Measurements from ENCODE around the gene JAKMIP3.
"Not testable (repeated sequence)": the region's sequence is repeated elsewhere in the genome, so short reads cannot be mapped to it uniquely, and the experiment has no call there.

The JAKMIP3 gene

DNA sequence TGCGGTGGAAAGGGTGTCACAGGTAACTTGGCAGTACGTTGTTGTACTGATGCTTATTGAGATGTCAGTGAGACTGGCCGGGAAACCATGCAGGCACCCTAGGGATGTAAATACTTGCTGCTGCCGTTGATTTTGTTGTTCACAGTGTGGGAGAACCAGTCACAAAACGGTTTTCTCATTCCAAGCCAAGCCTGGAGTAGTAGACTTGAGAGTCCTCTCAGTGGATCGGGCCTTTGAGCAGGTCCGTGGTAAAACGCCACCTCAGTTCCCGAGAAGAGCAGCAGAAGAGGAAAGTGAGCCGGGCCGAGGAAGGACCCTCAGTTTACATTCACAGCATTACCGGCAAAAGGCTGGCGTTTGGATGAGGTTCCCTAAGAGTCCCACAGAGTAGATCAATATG is 1.1 kb downstream of the JAKMIP3 start:
- DNase-seq = no peak

GRCh38 chr10:132068431-132069121 is 2.8 kb downstream of the JAKMIP3 start:
- DNase-seq = no peak

- DNase-seq = no peak
Observed at GRCh38 chr10:132069122-132069848, 3.5 kb downstream of the JAKMIP3 start.

DNA sequence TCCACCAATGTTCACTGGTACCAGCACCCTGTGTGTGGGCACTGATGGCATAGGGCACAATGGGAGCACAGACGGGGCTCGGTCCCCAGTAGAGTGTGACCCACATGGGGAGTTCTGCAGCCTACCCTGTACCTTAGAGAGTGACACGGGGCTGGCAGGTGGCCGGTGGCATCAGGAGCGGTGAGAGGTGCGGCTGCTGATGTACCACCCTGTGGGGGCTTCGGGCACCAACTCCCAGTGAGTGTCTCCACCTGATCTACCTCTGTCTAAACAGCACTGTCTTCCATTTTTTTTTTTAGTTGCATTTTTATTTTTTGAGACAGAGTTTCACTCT is 4.1 kb downstream of the JAKMIP3 start:
- DNase-seq = no peak

DNA sequence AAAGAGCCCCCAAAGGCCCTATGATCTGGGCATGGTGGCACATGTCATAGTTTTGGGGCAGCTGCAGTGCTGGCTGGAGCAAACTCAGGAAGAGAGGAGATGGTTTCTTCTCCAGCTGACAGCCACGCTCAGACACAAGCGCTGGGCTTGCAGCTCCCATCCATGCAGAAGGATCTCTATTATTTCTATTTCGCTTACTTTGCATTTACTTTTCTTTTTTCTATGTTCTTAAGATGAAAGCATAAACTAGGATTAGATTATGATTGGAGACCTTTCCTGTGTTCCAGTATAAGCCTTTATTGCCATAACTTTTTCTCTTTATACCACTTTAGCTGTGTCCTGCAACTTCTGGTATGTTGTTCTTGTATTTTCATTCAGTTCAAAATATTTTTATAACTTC is 5.0 kb downstream of the JAKMIP3 start:
- DNase-seq = no peak

- DNase-seq = no peak
Observed at GRCh38 chr10:132071667-132072066, 5.9 kb downstream of the JAKMIP3 start.

GRCh38 chr10:132075909-132076577 is 10.3 kb downstream of the JAKMIP3 start:
- no peak for DNase-seq

GRCh38 chr10:132076578-132077081 is 10.9 kb downstream of the JAKMIP3 start:
- DNase-seq = no peak

- DNase-seq = no peak
Observed at GRCh38 chr10:132077091-132077490, 11.3 kb downstream of the JAKMIP3 start.

DNA sequence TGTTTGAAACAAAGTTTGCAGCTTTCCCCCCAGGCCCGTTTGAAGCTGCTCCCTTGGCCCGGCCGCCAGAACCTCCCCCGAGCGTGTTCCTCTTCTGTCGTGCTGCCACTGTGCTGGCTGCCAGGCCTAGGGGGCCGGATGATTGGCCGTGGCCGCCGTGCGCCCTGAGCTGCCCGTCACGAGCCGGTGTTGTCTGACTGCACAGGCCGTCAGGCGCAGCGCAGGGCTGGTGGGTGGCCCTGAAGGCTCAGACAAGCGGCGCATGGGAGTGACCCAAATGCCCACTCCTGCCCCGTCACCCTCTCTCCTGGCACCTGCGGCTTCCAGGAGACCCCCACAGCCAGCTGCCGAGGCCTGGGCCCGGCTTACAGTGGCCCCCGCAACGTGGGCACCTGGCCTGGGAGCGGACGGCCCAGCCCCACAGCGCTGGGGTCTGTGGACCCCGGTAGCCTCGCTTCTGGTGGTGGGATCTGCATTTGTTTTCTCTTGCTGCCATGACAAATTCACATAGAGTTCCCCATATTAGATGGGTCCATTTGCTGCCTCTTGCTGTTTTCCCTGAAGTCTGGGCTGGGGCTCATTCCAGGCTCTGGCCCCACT is 13.1 kb downstream of the JAKMIP3 start:
- DNase-seq = no peak

DNA sequence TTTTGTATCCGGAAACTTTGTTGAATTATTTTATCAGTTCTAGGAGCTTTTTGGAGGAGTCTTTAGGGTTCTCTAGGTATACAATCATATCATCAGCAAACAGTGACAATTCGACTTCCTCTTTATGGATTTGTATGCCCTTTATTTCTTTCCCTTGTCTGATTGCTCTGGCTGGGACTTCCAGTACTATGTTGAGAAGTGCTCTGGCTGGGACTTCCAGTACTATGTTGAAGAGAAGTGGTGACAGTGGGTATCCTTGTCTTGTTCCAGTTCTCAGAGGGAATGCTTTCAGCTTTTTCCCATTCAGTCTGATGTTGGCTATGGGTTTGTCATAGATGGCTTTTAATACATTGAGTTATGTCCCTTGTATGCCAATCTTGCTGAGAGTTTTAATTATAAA is 18.6 kb downstream of the JAKMIP3 start:
- not testable (repeated sequence) for DNase-seq

DNA sequence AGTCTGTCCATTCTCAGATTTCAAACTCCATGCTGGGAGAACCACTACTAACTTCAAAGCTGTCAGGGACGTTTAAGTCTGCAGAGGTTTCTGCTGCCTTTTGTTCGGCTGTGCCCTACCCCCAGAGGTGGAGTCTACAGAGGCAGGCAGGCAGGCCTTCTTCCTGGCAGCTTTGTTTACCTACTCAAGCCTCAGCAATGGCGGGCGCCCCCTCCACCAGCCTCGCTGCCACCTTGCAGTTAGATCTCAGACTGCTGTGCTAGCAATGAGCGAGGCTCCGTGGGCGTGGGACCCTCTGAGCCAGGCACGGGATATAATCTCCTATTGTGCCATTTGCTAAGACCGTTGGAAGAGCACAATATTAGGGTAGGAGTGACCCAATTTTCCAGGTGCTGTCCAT is 27.5 kb downstream of the JAKMIP3 start:
- DNase-seq = not testable (repeated sequence)

DNA sequence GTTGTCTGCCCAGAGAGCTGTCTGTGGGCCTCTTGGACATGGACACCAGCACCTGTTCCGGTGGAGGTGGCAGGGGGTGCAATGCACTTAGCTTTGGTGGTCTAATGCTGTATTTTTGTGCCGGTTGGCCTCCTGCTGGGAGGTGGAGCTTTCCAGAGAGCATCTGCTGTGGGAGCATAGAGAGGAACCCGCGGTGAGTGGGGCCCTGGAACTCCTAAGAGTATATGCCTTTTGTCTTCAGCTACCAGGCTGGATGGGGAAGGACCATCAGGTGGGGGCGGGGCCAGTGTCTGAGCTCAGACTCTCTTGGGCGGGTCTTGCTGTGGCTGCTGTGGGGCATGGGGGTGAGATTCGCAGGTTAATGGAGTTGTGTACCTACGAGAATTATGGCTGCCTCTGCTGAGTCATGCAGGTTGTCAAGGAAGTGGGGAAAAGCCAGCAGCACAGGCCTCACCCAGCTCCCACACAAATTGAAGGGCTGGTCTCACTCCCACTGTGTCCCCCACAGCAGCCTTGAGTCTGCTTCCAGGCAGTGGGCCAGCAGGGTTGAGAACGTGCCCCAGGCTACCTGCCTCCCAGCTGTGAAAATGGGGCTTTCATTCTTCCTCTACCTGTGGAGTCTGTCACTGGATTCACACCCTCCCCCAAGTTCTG is 29.0 kb downstream of the JAKMIP3 start:
- no peak for DNase-seq

DNA sequence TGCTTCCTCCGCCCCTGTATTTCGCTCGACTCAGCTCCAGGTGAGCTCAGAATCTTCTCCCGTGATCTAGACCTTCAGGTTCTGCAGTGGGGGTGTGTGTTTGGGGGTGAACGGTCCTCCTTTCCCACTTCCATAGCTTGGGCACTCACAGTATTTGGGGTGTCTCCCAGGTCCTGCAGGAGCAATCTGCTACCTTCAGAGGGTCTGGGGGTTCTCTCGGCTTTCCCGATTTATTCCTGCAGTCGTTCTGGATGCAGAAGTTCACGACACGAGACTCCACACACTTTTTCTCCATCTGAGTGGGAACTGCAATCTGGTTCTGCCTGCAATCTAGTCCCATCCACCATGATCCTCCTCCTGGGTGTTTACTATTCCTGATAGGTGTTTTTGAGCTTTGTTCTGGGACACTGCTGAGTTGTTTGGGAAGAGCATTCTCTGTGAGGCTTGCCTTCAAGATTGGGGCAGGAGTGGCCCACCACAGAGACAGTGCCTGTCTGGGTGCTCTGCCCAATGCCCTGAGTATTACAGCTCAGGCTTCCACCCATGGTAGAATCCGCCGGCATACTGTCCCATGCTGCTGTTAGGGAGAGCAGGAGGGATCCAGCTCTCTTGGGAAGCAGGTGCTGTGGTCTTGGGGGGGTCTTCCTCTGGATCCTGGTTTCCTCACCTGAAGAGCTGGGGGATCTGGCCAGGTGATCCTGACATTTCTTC is 29.8 kb downstream of the JAKMIP3 start:
- no peak for DNase-seq

DNA sequence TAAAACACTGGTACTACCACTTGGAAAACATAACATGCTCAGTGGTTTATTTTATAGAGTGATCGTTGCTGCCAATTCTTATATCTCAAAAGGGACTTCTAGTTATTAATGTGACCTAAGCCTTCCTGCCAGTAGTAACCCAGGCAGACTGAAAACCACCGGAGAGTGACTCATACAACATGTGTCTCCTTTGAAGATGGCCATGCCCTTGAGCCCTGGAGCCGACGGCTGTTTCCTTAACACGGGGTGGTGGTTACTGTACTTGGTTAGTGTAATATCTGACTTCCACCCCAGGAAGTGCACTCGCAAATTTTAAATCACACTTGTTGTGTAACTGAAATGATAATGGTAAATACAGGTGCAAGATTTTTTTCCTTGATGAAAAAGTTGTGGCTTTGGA is 30.5 kb downstream of the JAKMIP3 start:
- peak; percentile 77 for DNase-seq

GRCh38 chr10:132096863-132097478 is 31.2 kb downstream of the JAKMIP3 start:
- DNase-seq = no peak

DNA sequence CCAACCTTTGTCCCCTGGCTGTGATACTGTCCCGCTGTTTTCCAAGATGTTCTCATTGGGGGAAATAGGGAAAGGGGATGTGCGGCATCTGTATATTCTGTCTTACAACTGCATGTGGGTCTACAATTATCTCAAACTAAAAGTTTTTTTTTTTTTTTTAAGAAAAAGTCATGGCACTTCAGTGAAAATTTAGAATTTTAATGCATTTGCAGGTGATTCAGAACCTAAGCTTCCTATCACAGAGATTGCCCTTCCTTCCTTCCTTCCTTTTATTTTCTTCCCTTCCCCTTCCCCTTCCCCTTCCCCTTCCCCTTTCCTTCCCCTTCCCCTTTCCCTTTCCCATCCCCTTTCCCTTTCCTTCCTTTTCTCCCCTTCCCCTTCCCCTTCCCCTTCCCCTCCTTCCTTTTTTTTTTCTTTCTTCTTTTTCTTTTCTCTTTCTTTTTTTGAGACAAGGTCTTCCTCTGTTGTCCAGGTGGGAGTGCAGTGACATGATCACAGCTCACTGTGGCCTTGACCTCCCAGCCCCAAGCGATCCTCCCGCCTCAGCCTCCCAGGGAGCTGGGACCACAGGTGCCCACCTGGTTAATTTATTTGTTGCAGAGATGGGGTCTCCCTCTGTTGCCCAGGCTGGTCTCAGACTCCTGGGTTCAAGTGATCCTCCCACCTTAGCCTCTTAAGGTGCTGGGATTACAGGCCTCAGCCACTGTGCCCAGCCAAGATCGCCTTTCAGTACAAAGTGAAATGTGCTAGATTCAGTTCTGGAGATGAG is 32.0 kb downstream of the JAKMIP3 start:
- DNase-seq = no peak

DNA sequence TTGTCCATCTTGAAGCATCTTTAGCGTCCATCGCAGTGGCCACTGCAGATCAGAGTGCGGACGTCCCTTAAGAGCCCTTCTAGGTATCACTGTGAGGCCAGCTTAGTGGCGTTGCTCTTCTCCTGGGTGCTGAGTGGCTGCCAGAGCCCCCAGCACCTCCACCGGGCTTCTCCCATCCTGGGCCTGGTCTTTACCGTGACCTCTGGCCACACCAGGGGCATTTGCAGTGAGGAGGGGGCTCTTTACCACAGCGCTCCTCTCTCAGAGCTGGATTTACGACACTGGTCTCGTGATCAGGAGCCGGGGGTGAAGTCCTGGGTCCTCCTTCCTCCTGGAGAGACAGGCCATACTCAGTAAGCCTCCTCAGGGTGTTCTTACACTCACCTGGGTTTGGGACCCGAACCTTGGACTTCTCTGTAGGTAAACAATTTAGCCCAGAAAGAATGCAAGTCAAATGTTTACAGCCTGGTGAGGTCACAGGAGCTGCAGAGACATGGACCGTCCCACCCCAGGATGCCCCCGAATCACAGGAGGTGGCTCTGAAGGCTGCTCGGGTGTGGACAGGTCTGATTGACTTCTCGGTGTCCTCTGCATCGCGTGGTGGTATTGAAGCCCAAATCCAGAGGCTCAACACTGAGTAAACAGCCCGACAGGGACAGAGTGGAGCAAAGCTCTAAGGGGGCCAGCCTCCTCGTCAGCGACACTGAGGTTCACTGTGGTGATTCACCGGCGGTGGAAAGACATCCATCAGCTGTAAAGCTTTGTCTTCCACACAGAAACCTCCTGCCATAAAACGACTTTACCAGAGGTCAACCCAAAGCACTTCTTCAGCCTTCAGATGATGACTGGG is 33.0 kb downstream of the JAKMIP3 start:
- no peak for DNase-seq

- no peak for DNase-seq
Observed at GRCh38 chr10:132099389-132100090, 33.8 kb downstream of the JAKMIP3 start.

Data from activated CD4-positive, alpha-beta T cell treated with anti-CD3 and anti-CD28 coated beads, Interleukin-2, amount 50 U/mL, for 16 hours (primary cell).